Effector memory CD8-positive, alpha-beta T cell (primary cell): ENCODE measurements around the gene XPNPEP3.

Experiments
- ATAC-seq: fragments of 150-1000 bp; cut with Tn5 transposase; replicated peaks from 2 replicates; pipeline ENCODE4 v1.10.0; 2021; ENCODE audit warnings: mild to moderate bottlenecking, moderate library complexity
- DNase-seq, 3 experiments: peaks; one replicate each; pipeline ENCODE4 v3.0.0; 2021
- H3K27ac Mint-ChIP-seq, 2 donors: one replicate each; pipeline ENCODE4 v1.8.0; 2022; ENCODE audit warnings: mild to moderate bottlenecking in 2 of 2, mixed read lengths in 2 of 2, moderate library complexity in 2 of 2
- H3K27me3 Mint-ChIP-seq, 2 donors: one replicate each; pipeline ENCODE4 v1.8.0; 2022; ENCODE audit warnings: mixed read lengths in 2 of 2
- H3K36me3 Mint-ChIP-seq: one replicate; pipeline ENCODE4 v1.8.0; 2022; ENCODE audit warnings: mild to moderate bottlenecking, moderate library complexity, mixed read lengths; ENCODE audit not compliant: insufficient read depth
- H3K4me1 Mint-ChIP-seq, 2 donors: one replicate each; pipeline ENCODE4 v1.8.0; 2022; ENCODE audit warnings: low read depth in 2 of 2, mixed read lengths in 2 of 2
- H3K4me3 Mint-ChIP-seq, 2 donors: one replicate each; pipeline ENCODE4 v1.8.0; 2022; ENCODE audit warnings: mild to moderate bottlenecking in 2 of 2, mixed read lengths in 2 of 2, moderate library complexity in 2 of 2
- H3K9me3 Mint-ChIP-seq, 2 donors: one replicate each; pipeline ENCODE4 v1.8.0; 2022; ENCODE audit warnings: mixed read lengths in 2 of 2

The XPNPEP3 gene

GRCh38 chr22:40965936-40966725 is 109.2 kb downstream of the XPNPEP3 start:
- Mint-ChIP-seq H3K9me3 (no peaks in the 10 kb centered on the region), H3K4me3 (no peak overlapping the region), H3K27ac (peak overlapping the region; percentile 26 to 62), H3K27me3 (no peaks in the 10 kb centered on the region), H3K4me1 (peaks cover 3 to 6% of the 10 kb centered on the region in 2 donors), H3K36me3 (peaks cover 93% of the 10 kb centered on the region)
- DNase-seq (no peak), ATAC-seq (no peak)

- Mint-ChIP-seq H3K27me3 (no peaks in the 10 kb centered on the region), H3K4me1 (peaks cover 3 to 6% of the 10 kb centered on the region in 2 donors), H3K36me3 (peaks cover 91% of the 10 kb centered on the region), H3K4me3 (no peak overlapping the region), H3K9me3 (no peaks in the 10 kb centered on the region), H3K27ac (no peak overlapping the region)
- no peak for DNase-seq
- ATAC-seq: no peak
Measured at GRCh38 chr22:40966726-40967085, 109.8 kb downstream of the XPNPEP3 start.

DNA sequence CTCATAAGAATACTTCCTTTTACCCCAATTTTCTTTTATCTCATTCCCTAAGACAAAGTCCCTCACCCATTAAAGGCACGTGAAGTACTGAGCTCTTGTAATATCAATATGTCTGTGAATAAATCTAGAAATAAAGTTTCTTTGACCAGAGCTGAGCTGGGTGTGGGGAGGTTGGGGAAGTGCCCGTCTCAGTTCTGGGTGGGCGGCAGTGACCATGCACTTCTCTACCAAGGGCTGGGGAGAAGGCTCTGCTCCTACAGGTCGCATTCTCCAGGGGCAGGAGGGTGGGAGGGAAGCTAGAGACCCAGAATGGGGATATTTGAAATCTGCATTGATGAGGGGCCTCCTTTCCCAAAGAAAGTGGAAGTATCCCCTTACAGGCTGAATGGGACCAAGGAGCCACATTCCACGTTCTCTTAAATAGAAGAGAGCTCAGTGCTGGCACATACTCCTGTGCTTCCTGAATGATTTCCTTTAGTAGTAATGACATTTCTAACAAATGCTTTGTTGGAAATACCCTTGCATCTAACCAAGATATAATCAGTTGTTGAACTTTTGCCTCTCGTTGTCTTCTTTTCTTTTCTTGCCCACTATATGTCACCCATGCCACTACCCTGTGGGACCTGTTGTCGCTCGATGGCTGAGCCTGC is 110.3 kb downstream of the XPNPEP3 start:
- peaks cover 90% of the 10 kb centered on the region for H3K36me3 Mint-ChIP-seq
- no peaks in the 10 kb centered on the region for H3K9me3 Mint-ChIP-seq
- ATAC-seq (no peak), DNase-seq (no peak)
- H3K27ac Mint-ChIP-seq: peak overlapping the region in 1 of 2 donors; percentile 11
- peaks cover 3 to 6% of the 10 kb centered on the region in 2 donors for H3K4me1 Mint-ChIP-seq
- no peaks in the 10 kb centered on the region for H3K27me3 Mint-ChIP-seq
- H3K4me3 Mint-ChIP-seq: no peak overlapping the region

DNA sequence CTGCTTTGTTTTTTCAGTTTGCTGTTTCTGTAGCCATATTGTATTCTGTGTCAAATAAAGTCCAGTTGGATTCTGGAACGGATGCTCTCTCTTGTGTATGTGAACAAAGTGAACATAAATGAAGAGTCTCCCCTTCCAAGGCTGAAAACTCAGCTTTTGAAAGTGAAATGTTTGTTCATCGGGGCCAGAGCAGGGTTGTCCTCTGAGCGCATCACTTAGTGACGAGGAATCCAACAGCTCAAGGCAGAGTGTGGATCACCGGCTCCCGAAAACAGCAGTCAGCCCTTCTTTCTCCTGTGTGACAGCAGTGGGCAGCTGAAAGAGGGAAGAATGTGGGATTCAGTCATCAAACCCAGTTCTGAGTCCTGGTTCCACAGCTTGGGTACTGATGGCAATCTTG is 115.6 kb downstream of the XPNPEP3 start:
- H3K9me3 Mint-ChIP-seq: no peaks in the 10 kb centered on the region
- no peak overlapping the region for H3K27ac Mint-ChIP-seq
- H3K4me3 Mint-ChIP-seq: no peak overlapping the region
- H3K27me3 Mint-ChIP-seq: no peaks in the 10 kb centered on the region
- DNase-seq: no peak
- H3K36me3 Mint-ChIP-seq: peaks cover 45% of the 10 kb centered on the region
- ATAC-seq: no peak
- H3K4me1 Mint-ChIP-seq: no peaks in the 10 kb centered on the region

DNA sequence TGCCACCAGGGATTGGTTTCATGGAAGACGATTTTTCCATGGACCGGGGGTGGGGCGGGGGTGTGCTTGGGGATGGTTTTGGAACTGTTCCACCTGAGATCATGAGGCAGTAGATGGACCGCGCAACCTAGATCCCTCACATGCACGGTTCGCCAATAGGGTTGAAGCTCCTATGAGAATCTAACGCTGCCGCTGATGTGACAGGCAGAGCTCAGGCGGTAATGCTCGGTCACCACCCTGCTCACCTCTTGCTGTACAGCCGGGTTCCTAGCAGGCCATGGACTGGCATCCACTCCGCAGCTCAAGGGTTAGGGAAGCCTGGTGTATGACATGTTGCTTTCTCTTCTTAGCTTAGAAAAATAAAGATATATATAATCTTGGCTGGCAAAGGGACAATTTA is 116.2 kb downstream of the XPNPEP3 start:
- Mint-ChIP-seq H3K27ac (no peak overlapping the region), H3K9me3 (no peaks in the 10 kb centered on the region), H3K36me3 (peaks cover 40% of the 10 kb centered on the region), H3K27me3 (no peaks in the 10 kb centered on the region), H3K4me3 (no peak overlapping the region), H3K4me1 (no peaks in the 10 kb centered on the region)
- no peak for DNase-seq
- no peak for ATAC-seq

DNA sequence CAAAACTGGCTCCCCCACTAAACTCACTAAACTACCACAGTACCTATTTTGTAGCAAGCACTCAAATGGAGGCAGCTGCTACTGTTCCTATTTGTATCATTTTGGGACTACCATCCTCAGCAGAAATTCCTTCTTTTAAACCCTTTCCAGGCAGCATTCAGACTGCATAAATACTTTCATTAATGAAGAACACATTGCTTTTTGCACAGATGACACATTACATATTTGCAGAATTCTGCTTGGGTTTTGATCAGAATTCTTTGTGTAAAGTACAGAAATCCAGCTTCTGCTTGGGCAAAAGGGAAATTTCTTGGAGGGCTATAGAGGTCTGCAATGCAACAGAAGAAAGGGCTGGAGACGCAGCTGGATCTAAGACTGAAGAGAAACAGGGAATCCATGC is 118.4 kb downstream of the XPNPEP3 start:
- ATAC-seq (no peak), DNase-seq (no peak)
- Mint-ChIP-seq H3K4me3 (no peak overlapping the region), H3K27ac (no peak overlapping the region), H3K4me1 (no peaks in the 10 kb centered on the region), H3K36me3 (peaks cover 17% of the 10 kb centered on the region), H3K9me3 (no peaks in the 10 kb centered on the region), H3K27me3 (no peaks in the 10 kb centered on the region)

GRCh38 chr22:40976866-40977700 is 120.1 kb downstream of the XPNPEP3 start:
- Mint-ChIP-seq H3K4me1 (no peaks in the 10 kb centered on the region), H3K27ac (peak overlapping the region in 1 of 2 donors; percentile 24), H3K9me3 (no peaks in the 10 kb centered on the region), H3K36me3 (peaks cover 7% of the 10 kb centered on the region), H3K27me3 (no peaks in the 10 kb centered on the region), H3K4me3 (no peak overlapping the region)
- DNase-seq (no peak), ATAC-seq (no peak)

DNA sequence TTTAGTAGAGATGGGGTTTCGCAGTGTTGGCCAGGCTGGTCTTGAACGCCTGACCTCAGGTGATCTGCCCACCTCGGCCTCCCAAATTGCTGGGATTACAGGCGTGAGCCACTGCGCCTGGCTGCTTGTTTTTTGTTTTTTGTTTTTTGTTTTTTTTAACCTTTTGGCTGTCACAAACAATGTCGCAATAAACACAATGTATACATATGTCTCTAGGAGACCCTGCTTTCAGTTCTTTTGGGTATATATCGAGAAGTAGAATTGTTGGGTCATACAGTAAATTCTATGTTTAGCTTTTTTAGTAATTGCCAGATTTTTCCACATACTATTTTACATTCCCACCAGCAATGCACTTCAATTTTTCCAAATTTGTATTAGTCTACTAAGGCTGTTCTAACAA is 122.2 kb downstream of the XPNPEP3 start:
- Mint-ChIP-seq H3K27ac (no peak overlapping the region), H3K4me3 (no peak overlapping the region), H3K36me3 (no peaks in the 10 kb centered on the region), H3K4me1 (no peaks in the 10 kb centered on the region), H3K9me3 (no peaks in the 10 kb centered on the region), H3K27me3 (no peaks in the 10 kb centered on the region)
- ATAC-seq: no peak
- no peak for DNase-seq

GRCh38 chr22:40979871-40980270 is 122.9 kb downstream of the XPNPEP3 start:
- ATAC-seq: no peak
- DNase-seq: no peak
- H3K4me1 Mint-ChIP-seq: no peaks in the 10 kb centered on the region
- no peaks in the 10 kb centered on the region for H3K9me3 Mint-ChIP-seq
- H3K36me3 Mint-ChIP-seq: no peaks in the 10 kb centered on the region
- H3K27ac Mint-ChIP-seq: no peak overlapping the region
- H3K4me3 Mint-ChIP-seq: no peak overlapping the region
- H3K27me3 Mint-ChIP-seq: no peaks in the 10 kb centered on the region
